Right ventricle myocardium inferior (tissue), 1 donor: ENCODE data around the gene CNKSR3. TPM values are rescaled to one million over a fixed set of nuclear protein-coding genes. Genes with fewer than 3 reads are reported as not detected.

Experiments
- ATAC-seq: fragments of 200-7000 bp; cut with Tn5 transposase; one replicate; pipeline ENCODE4 v1.9.1; 2020; ENCODE audit warnings: mild to moderate bottlenecking, moderate library complexity
- DNase-seq: peaks from one replicate; pipeline ENCODE4 v3.0.0; 2021; ENCODE audit errors: missing footprints
- intact Hi-C: fragments of 100-400 bp; cut with DNase I; formaldehyde crosslinking; loops from one replicate; pipeline ENCODE4 v1.11.0; 2022
- total RNA-seq: library from RNA; stranded (reverse); fragmentation: NEBNext Ultra II Directional; extraction: Animal tissue kit (Norgen Biotek cat#: 25700); gene quantifications from one replicate; pipeline ENCODE4 v1.2.1, GENCODE V29; 2021
- donor health status: DM: no; HTN: yes; CAD: no; lungs with severe emphysema.

The CNKSR3 gene
- total RNA-seq, 1 donor from 2014 or later = 20.0 TPM

DNA sequence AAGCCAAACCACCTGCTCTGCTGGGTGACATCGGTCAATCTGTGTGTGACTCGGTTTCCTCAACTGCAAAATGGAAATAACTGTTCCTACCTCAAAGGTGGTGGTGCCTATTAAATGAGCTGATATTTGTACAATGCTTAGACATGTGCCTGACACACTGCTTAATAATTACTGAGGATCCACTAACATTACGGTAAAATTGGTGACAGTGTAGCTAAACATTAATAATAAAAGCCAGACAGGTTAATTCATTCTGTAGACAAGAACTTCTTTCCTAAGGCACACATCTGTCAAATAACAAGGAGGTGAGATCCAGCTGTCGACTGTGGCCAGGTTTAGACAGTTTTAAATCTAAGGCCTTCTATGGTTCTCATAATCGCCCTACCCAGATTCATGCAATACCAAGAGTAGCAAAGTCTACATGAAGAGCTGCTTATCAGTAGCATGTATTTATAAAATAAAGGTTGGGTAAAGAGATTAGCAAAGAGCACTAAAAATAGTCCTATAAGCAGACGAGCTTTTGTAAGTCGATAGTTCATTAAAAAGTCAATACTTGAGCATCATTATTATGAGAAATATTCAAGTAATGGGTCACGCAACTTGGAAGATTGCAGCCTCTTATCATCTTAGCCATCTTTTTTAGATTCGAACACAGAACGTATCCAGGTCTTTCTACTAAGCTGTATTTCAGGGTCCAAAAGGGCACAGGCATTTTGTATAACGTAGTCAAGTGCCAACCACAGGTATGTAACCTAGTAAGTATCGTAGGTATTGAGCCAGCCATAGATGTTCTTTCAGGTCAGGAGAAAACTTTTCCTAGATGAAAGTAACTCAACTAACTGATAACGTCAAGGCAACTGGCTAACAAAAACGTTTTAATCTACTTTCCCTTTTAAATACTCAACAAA lies 3.2 kb downstream of the CNKSR3 start:
- intact Hi-C loops = loop anchor here (5.0 kb wide), 3 partner anchors 60 to 350 kb away; no protein-coding TSS in a partner anchor
- DNase-seq (no peak), ATAC-seq (no peak)

GRCh38 chr6:154506582-154506981 lies 3.9 kb downstream of the CNKSR3 start:
- no peak for DNase-seq
- no peak for ATAC-seq
- intact Hi-C loops = loop anchor here (5.0 kb wide), 3 partner anchors 59 to 349 kb away; no protein-coding TSS in a partner anchor

DNA sequence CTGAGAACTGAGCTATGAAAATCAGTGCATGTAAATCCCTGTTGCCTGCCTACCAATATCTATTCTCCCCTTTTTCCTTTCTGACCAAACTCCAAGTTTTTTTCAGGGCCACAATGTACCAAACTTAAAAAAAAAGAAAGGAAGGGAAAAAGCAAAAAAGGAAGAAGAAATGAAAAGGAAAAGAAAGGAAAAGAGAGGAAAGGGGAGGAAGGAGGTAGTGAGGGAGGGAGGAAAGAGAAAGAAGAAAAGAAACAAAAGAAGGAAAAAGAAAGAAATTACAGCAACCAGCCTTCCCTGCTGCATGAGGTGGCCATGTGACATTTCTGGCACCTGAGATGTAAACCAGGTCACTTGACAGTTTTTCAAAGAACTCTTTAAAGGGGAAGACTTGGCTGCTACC lies 4.4 kb downstream of the CNKSR3 start:
- no peak for DNase-seq
- intact Hi-C loops = loop anchor here (5.0 kb wide), 3 partner anchors 59 to 349 kb away; no protein-coding TSS in a partner anchor
- ATAC-seq = no peak

- DNase-seq = no peak
- intact Hi-C loops = loop anchor here (5.0 kb wide), 3 partner anchors 58 to 348 kb away; no protein-coding TSS in a partner anchor
Observed at GRCh38 chr6:154504865-154505449, 5.5 kb downstream of the CNKSR3 start.

GRCh38 chr6:154504102-154504501 lies 6.4 kb downstream of the CNKSR3 start:
- intact Hi-C loops = no loop called here
- ATAC-seq (no peak), DNase-seq (no peak)

More at GRCh38 chr6:154504865-154505449, 5.5 kb downstream of the CNKSR3 start:
- no peak for ATAC-seq

DNA sequence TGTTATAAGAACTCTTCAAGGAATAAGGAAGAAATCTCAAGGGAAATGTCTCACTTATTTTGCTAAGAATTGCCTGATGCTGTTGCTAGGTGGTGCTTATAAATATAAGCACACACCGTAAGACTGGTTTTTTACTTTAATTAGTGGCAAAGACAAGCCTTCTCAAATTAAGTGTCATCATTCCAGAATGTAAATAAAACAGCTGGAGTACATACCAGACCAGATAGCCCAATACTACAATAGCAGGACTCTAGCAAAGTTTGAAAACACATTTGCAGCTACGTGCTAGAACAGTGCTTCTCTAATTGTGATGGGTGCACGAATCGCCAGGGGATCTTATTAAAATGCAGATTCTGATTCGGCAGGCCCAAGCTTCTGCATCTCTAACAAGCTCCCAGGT lies 6.8 kb downstream of the CNKSR3 start:
- DNase-seq (no peak), ATAC-seq (no peak)
- intact Hi-C loops = no loop called here

- intact Hi-C loops = no loop called here
- DNase-seq (no peak), ATAC-seq (no peak)
Observed at GRCh38 chr6:154502553-154502952, 7.9 kb downstream of the CNKSR3 start.

DNA sequence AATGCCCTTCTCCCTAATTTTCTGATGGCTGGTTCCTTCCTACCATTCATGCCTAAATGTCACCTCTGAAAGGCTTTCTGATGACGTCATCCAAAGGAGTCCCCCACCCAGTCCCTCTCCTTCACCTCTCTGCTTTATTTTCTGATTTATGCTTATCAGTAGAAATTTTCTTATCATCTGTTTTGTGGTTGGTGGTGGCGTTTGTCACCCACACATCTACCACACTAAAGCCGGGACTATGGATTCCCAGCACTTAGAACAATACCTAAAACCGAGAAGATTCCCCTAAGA lies 9.0 kb downstream of the CNKSR3 start:
- no peak for ATAC-seq
- DNase-seq = no peak
- intact Hi-C loops = no loop called here

DNA sequence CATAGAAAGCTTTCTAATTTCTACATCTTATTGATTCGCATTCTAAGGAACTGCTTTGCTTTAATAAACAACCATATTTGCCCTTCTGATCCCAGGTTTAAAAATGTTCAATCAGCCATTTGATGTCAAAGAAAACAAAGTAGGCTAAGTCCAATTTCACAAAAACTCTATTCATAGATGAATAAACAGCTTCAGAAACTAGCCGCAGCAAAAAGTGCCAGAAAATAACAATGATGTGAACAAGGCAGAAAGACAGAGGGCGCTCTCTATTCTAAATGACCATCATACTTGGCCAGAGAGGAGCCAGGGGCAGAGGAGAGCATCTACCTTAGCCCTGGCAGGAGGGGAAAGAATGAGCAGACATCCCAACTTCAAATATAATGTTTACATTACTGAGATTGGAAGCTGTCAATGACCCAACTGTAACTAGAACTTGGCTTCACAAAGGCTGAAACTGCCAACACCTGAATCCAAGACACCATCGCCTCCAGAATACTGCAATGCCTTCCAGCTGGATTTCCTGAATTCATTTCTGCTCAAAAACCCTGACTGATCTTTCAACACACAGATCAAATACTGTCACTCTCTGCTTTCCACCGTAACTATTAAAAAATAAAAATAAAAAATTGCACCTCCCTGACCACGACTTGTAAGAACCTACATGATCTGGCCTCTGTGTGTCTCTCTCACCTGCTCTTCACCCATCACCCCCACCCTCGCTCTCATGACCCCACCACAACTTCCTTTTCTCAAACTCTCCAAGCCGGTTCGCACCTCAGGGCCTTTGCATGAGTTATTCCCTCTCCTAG lies 9.5 kb downstream of the CNKSR3 start:
- intact Hi-C loops = no loop called here
- no peak for DNase-seq

DNA sequence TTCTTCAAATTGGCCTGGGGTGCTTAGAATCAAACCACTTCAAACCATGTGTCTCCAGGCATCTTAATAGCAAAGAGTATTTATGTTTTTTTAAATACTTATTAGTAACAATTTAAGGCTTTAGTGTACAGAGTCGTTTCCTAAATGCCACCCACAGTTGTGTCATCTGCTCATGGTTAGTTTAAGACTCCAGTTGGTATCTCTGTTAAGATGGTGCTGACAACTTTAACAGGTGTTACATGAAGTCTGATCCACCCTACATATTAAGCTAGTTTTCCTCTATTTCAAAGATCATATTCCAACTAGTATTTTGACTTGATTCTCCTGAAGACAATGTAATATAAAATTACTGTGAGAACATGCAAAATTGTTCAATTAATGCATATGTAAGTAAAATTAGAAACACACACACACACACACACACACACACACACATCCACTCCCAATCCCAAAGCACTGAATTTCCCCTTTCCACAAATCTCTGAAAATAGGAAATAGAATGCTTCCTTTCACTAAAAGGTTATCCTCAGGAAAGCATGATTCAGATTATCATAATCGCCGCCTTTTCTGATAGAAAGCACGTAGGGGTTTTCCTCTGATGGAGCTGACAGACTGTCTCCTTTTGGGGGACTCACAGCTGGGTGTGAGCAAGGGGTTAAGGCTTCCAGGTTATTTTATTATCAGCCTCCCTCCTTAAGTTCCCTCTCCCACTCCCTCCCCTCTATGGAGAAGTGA lies 10.5 kb downstream of the CNKSR3 start:
- ATAC-seq = no peak
- no peak for DNase-seq
- intact Hi-C loops = no loop called here

More for the DNA sequence above, 9.5 kb downstream of the CNKSR3 start:
- no peak for ATAC-seq

- intact Hi-C loops = no loop called here
- ATAC-seq (no peak), DNase-seq (no peak)
Observed at GRCh38 chr6:154498340-154498934, 12.0 kb downstream of the CNKSR3 start.

- DNase-seq (no peak), ATAC-seq (no peak)
- intact Hi-C loops = no loop called here
Observed at GRCh38 chr6:154496793-154497517, 13.5 kb downstream of the CNKSR3 start.

- intact Hi-C loops = no loop called here
- no peak for ATAC-seq
Observed at GRCh38 chr6:154496186-154496585, 14.3 kb downstream of the CNKSR3 start.

DNA sequence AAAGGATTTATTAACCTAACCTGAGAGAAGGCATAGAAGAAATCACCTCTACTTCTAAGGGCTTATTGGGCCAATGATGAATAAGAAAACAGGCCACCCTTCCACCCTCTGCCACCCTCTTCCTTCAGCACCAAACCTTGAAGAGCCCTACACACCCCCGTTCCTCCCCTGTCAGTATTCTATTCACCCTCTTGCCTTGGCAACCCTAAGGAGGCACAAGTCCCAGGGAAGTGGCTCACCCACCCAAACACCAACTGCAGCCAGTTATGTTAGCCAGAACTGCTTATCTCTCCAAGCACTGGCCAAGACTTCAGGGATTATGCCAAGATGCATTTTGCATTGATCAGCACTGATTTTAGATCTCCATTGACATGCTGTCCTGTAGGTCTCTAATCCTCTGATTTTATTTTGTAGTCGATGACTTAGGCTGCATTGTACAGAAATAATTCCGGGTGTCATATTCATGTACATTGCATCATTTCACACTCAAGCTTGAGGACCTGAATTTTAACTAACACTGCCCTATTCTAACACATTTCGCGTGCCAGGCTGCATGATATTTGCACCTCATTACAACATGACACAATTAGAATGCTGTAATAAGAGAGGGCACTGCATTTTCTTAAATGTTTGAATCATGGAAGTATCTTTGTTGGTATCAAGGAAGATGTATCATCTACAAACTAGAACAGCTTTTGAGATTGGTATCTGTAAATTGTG lies 15.7 kb downstream of the CNKSR3 start:
- DNase-seq = no peak
- no peak for ATAC-seq
- intact Hi-C loops = no loop called here

More at GRCh38 chr6:154496186-154496585, 14.3 kb downstream of the CNKSR3 start:
- DNase-seq = no peak

DNA sequence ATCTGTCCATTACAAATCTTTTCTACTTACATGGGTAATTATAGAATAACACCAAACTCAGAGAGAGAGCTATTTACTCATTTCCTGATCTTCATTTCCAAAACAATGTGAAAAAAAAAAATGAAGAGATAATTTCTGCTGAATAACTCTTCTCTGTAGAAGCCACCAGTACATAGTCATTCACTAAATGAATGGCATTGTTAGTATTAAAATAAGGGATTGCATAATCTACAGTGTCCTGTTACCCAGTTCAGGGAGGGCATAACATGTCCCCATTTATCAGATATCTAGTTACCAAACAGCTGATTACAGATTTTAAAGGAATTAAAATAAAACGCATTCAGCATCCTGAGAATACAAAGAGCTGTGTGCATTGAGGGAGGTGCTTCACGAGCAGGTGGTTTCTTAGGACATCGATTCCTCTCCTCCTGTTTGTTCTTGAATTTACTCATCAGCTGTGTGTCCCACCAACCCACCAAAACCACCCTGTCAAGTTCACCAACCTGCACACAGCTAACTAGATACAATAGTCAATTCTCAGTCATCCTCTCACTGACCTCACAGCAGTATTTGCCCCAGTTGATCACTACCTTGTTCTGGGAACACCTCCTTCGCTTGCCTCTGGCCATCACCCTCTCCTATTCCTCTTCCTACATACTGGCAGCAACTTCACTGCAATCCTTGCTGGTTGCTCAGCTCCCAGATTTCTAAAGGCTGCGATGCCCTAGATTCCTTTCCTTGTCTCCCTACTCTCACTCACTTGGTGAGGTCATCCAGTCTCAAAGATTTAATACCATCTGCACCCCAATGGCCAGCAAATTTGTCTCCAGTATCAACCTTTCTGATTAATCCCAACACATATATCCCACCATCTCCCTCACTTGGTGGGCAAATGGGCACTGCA lies 18.7 kb downstream of the CNKSR3 start:
- no peak for DNase-seq
- intact Hi-C loops = no loop called here
- no peak for ATAC-seq

- DNase-seq = no peak
- intact Hi-C loops = no loop called here
- no peak for ATAC-seq
Observed at GRCh38 chr6:154489822-154490221, 20.7 kb downstream of the CNKSR3 start.
